GM21723 (cell line): Measurements from ENCODE around the gene EHF.

ENCODE experiments used
- ATAC-seq: cut with Tn5 transposase; IDR thresholded peaks from one replicate; pipeline ENCODE4 v1.9.1; 2021; ENCODE audit warnings: mild to moderate bottlenecking, moderate library complexity; ENCODE audit not compliant: unreplicated experiment

The EHF gene

DNA sequence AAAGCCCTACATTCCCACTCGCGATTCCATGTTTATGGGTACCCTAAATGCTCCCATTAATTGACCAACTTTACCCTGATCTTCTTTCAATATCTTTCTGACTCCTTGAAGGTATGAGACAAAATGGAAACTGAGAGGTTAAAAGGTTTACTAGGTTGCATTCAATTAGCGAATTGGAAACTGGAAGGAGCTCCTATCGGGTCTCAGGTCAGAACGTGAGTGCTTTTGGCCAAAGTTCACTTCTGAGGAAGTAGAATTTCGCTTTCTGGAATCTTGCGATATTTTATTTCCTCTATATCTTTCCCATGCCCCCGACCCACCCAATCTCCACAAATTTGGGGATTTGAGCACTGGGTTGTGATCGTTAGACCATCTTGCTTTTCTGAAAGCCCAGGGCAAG is 2.6 kb downstream of the EHF start:
- no peak for ATAC-seq

DNA sequence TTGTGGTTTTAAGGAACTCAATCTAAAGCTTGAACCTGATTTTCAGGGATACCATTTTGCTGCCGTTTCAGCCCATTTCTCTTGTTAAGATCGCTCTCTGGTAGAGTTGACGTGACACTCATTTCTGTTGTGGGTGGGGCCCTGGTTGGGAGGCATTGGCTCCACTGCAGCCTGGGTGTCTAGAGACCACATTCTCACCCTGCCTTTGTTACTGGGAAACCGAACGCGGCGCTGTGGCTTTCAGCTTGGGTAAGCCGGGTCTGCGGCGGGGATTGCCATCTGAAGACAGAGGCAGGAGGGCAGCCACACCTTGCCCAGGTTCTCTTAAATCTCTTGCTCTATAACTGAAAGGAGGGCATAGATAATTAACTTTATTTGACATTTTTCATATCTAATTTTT is 3.2 kb downstream of the EHF start:
- peak; percentile 95 for ATAC-seq

GRCh38 chr11:34625576-34625975 is 4.7 kb downstream of the EHF start:
- no peak for ATAC-seq

DNA sequence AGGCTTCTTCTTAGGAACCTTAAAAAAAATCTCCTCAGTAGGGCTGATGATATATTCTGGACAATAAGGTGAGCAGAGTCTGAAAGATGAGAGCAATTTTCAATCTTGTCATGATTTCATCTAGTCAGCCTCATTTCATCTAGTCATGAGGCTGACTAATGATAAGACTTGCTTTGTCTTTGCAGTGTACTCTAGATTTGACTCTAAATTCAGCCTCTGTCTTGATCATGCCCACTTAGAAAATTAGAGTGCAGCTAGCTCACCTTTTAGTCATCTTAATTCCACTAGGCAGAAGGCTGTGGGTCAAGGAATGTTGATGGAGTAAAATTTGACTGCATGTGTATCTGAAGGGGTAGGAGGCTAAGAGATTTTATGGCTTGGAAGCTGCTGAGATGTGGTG is 5.5 kb downstream of the EHF start:
- ATAC-seq: no peak

DNA sequence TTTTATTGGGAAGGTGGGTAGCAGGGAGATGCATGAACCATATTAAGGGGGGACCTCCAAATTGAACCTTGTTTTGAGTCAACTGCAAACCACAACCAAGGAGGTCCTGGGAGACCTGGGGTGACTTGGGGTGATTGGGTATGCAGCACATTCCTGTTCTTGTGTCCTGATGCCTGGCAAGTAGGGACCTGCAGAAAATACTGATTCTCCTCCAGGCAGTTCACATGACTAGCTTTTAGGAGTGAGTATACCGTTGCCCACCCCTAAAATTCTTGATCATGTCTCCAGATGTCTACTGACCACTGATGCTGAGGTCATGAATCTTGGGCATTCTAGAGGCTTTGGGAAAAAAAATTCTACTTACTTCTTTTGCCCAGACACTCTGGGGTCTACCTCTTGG is 6.3 kb downstream of the EHF start:
- ATAC-seq: no peak

DNA sequence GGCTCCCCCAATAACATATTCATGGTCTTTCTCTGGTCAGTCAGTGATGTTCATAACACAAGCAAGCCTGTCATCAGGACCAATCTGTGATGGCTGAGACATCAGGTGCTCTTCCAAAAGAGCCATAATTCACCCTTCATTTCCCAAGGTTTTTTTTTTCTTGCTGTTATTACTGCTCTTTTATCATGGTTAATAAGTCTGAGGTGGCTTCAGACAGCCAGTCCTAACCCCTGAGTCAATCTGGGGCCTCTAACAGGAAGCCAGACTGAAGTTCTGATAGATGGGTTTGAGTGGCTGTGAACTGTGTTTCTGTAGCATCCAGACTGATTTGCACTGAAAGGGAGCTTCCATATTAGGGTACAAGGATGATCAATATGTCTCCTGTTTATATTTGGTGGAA is 8.8 kb downstream of the EHF start:
- ATAC-seq: no peak

DNA sequence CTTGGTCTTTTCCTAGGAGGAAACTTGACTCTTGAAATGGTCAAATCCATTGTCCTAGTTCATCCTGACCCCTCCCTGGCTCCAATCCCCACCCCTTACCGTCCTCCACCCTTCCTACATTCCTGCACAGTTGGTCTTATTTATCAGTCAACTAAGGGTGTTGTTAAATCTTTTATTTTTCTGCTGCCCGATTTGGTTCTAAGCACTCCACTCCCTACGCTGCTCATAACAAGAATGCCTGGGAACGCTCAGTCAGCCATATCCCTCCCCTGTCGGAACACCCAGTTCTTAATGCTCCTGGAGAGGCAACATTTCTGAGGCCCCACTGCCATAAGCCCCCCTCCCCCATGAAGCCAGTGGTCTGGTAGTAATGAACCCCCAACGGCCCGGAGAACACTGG is 9.7 kb downstream of the EHF start:
- ATAC-seq: no peak

GRCh38 chr11:34631297-34631696 is 10.4 kb downstream of the EHF start:
- ATAC-seq: no peak

GRCh38 chr11:34631737-34632104 is 10.8 kb downstream of the EHF start:
- ATAC-seq: no peak

GRCh38 chr11:34632105-34632791 is 11.4 kb downstream of the EHF start:
- no peak for ATAC-seq

- ATAC-seq: peak; percentile 19
These were observed 12.7 kb downstream of the EHF start for GRCh38 chr11:34633640-34633989.

DNA sequence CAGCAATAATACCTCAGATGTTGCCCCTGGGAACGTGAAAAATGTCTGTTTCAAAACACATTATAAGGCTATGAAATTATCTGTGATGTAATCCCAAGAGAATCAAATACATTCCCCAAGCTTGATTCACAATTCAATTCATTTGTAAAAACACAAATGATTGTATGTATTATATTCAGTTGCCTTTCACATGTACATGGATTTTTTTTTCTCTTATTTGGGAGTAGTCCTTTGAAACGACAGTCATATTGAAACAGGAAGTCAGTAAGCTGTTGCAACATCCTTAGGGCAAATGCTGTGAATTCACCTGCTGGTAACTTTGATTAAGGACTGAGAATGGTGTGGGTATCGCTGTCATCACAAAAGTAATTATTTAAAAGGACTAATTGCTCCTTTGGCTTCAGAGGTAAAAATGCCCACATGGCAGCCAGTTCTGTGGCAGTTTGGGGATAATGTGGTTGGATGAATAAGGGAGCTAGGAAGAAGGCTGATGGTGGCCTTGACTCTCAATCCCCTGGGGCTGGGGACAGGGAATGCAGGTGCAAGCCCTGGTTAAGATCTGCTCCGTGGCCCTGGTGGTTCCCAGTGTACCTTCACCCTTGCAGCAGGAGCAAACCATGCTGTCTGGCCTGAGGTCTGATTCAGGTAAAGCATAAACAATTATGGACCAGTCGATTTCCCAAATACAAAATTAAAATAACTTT is 13.2 kb downstream of the EHF start:
- ATAC-seq: peak; percentile 87

- no peak for ATAC-seq
These were observed 13.8 kb downstream of the EHF start for GRCh38 chr11:34634694-34635062.

DNA sequence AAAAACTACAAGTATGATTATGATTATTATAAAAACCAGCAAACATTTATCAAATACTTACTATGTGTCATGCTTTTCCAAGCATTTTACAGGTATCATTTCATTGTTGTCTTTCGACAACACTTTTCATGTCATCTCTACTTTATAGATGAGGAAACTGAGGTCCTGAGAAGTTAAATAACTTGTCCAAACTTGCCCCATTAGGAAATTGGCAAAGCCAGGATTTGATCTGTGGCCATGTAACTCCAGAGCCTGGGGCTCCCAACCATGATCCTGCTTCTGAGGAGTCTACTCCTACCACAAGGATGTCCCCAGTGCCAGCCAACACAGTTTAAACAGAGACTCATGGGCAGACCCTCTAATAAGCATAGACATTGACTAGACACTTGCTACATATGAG is 15.2 kb downstream of the EHF start:
- no peak for ATAC-seq

DNA sequence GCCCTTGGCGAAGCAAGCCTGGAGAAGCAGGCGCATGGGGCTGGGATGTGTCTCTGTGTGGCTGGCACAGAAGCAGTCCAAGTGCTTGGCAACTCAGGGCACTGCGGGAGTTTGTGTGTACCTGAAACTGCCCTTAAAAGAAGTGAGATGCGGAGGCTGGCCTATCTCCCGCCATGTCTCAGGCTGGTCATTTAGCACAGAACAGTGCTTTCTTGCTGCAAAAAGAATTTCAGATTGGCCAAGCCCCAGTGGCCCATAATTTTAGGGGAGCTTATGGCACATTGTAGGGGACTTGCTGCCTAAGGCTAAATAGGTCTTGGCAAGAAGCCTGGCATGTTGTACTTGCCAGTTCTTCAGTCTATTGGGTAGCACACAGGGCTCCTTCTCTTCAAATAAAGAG is 16.4 kb downstream of the EHF start:
- ATAC-seq: no peak

- no peak for ATAC-seq
These were observed 18.0 kb downstream of the EHF start for GRCh38 chr11:34638897-34639296.

- no peak for ATAC-seq
These were observed 18.7 kb downstream of the EHF start for GRCh38 chr11:34639545-34639944.

GRCh38 chr11:34640050-34640923 is 19.4 kb downstream of the EHF start:
- no peak for ATAC-seq

DNA sequence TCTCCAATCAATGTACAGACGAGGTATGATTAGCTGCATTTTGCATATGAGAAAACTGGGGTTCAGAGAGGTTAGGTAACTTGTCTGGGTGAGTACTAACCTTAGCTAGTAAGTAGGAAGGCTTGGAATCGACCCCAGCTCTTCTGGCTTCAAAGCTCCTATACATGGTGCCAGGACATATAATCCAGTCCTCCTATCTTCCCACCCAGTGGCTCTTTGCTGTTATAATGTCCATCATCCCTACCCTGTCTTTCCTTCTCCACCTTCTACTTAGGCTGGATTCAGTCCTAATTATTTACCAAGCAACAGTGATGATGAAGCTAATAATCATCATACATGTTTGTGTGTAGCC is 20.0 kb downstream of the EHF start:
- ATAC-seq: no peak

GRCh38 chr11:34641456-34641855 is 20.6 kb downstream of the EHF start:
- no peak for ATAC-seq

GRCh38 chr11:34642001-34642554 is 21.2 kb downstream of the EHF start:
- no peak for ATAC-seq

DNA sequence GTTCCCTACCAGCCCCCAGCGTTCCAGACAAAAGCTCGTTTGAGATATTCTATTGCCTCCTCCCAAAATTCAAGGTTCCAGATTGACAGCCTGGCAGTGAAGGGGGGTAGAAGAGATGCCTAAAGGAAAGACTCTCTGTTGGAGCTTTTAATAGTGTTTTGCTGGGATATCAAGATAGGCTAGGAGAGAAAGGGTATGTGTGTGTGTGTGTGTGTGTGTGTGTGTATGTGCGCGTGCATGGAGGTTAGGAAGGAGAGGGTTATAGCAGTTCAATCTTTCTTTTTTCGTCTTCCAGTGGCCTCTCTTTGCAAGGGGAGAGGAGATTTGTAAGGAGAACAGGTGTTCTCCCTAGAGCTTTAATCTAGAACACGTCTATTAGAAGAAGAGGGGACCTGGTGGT is 22.0 kb downstream of the EHF start:
- no peak for ATAC-seq
